ENCODE measurements around the gene TENM3. TPM values are rescaled to one million over a fixed set of nuclear protein-coding genes. Genes with fewer than 3 reads are reported as not detected.
"Not testable (repeated sequence)": the region's sequence is repeated elsewhere in the genome, so short reads cannot be mapped to it uniquely, and the experiment has no call there.

The TENM3 gene
- total RNA-seq, 1 donor from 2014 or later: not detected

GRCh38 chr4:182238355-182238931 lies 4.8 kb upstream of the TENM3 start:
- no peak for ATAC-seq (ENCODE audit: low read depth)
- Mint-ChIP-seq H3K36me3 (ENCODE audit: low read depth) (no peaks in the 10 kb centered on the region), H3K27me3 (no peaks in the 10 kb centered on the region), H3K27ac (no peak overlapping the region), H3K4me3 (no peak overlapping the region), H3K4me1 (no peaks in the 10 kb centered on the region), H3K9me3 (peaks cover 10% of the 10 kb centered on the region)
- intact Hi-C loops (cut with micrococcal nuclease): no loop called here
- no peak for TF ChIP-seq CTCF (IDR thresholded peaks at IDR 0.05)
- no peak for DNase-seq
- CTCF ChIA-PET: no interaction called here
- POLR2A ChIA-PET: no interaction called here

GRCh38 chr4:182240161-182241130 lies 2.8 kb upstream of the TENM3 start:
- CTCF ChIA-PET: no interaction called here
- no peak for DNase-seq
- no peak overlapping the region for H3K27ac Mint-ChIP-seq
- no peaks in the 10 kb centered on the region for H3K36me3 Mint-ChIP-seq (ENCODE audit: low read depth)
- ATAC-seq (ENCODE audit: low read depth): no peak
- H3K9me3 Mint-ChIP-seq: peaks cover 12% of the 10 kb centered on the region
- intact Hi-C loops (cut with micrococcal nuclease): no loop called here
- TF ChIP-seq CTCF (IDR thresholded peaks at IDR 0.05): no peak
- no peak overlapping the region for H3K4me3 Mint-ChIP-seq
- POLR2A ChIA-PET: no interaction called here
- H3K27me3 Mint-ChIP-seq: no peaks in the 10 kb centered on the region
- no peaks in the 10 kb centered on the region for H3K4me1 Mint-ChIP-seq

GRCh38 chr4:182242260-182242659 lies 942 bp upstream of the TENM3 start:
- H3K9me3 Mint-ChIP-seq; ATAC-seq (ENCODE audit: low read depth); CTCF ChIA-PET: not testable (repeated sequence)

GRCh38 chr4:182242787-182243186 lies 415 bp upstream of the TENM3 start:
- Mint-ChIP-seq H3K9me3 (peaks cover 9% of the 10 kb centered on the region), H3K4me1 (no peaks in the 10 kb centered on the region), H3K4me3 (no peak overlapping the region), H3K36me3 (ENCODE audit: low read depth) (no peaks in the 10 kb centered on the region), H3K27me3 (no peaks in the 10 kb centered on the region), H3K27ac (no peak overlapping the region)
- no peak for ATAC-seq (ENCODE audit: low read depth)
- intact Hi-C loops (cut with micrococcal nuclease): no loop called here
- no peak for TF ChIP-seq CTCF (IDR thresholded peaks at IDR 0.05)
- DNase-seq: no peak
- ChIA-PET POLR2A (no interaction called here), CTCF (no interaction called here)

More at GRCh38 chr4:182242260-182242659, 942 bp upstream of the TENM3 start:
- H3K27me3 Mint-ChIP-seq; DNase-seq; H3K36me3 Mint-ChIP-seq (ENCODE audit: low read depth); POLR2A ChIA-PET; H3K27ac Mint-ChIP-seq; H3K4me3 Mint-ChIP-seq; H3K4me1 Mint-ChIP-seq; intact Hi-C loops (cut with micrococcal nuclease): not testable (repeated sequence)

- Mint-ChIP-seq H3K36me3 (ENCODE audit: low read depth) (no peaks in the 10 kb centered on the region), H3K4me1 (no peaks in the 10 kb centered on the region), H3K27ac (no peak overlapping the region), H3K27me3 (no peaks in the 10 kb centered on the region), H3K4me3 (no peak overlapping the region), H3K9me3 (peaks cover 9% of the 10 kb centered on the region)
- no peak for TF ChIP-seq CTCF (IDR thresholded peaks at IDR 0.05)
- DNase-seq: no peak
- intact Hi-C loops (cut with micrococcal nuclease): no loop called here
- ChIA-PET CTCF (no interaction called here), POLR2A (no interaction called here)
- ATAC-seq (ENCODE audit: low read depth): no peak
Observed at GRCh38 chr4:182245041-182245440, 1.8 kb downstream of the TENM3 start.
